ENCODE results near the gene C6orf62. TPM values are rescaled to one million over a fixed set of nuclear protein-coding genes. Genes with fewer than 3 reads are reported as not detected.

The C6orf62 gene
- total RNA-seq, 1 donor from 2014 or later, result 85.0 TPM

DNA sequence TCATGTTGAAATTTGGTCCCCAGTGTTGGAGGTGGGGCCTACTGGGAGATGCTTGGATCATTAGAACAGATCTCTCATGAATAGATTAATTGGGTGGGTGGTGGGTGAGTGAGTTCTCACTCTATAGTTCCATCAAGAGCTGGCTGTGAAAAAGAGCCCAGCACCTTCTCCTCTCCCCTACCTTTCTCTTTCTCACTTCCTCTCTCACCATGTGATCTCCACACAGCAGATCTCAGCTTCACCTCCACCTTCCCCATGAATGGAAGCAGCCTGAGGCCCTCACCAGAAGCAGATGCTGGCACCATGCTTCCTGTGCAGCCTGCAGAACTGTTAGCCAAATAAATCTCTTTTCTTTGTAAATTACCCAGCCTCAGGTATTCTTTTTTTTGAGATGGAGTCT lies 42.9 kb upstream of the C6orf62 start:
- DNase-seq (ENCODE audit: low read depth, low spot score), result no peak
- H3K4me1 Mint-ChIP-seq, result peaks cover 3% of the 10 kb centered on the region
- H3K4me3 Mint-ChIP-seq, result no peak overlapping the region
- H3K9me3 Mint-ChIP-seq, result no peaks in the 10 kb centered on the region
- H3K27ac Mint-ChIP-seq (ENCODE audit: unreplicated experiment), result no peak overlapping the region
- no peaks in the 10 kb centered on the region for H3K27me3 Mint-ChIP-seq (ENCODE audit: low read depth)
- H3K36me3 Mint-ChIP-seq (ENCODE audit: low read depth), result no peaks in the 10 kb centered on the region
- TF ChIP-seq, protein P1, sequence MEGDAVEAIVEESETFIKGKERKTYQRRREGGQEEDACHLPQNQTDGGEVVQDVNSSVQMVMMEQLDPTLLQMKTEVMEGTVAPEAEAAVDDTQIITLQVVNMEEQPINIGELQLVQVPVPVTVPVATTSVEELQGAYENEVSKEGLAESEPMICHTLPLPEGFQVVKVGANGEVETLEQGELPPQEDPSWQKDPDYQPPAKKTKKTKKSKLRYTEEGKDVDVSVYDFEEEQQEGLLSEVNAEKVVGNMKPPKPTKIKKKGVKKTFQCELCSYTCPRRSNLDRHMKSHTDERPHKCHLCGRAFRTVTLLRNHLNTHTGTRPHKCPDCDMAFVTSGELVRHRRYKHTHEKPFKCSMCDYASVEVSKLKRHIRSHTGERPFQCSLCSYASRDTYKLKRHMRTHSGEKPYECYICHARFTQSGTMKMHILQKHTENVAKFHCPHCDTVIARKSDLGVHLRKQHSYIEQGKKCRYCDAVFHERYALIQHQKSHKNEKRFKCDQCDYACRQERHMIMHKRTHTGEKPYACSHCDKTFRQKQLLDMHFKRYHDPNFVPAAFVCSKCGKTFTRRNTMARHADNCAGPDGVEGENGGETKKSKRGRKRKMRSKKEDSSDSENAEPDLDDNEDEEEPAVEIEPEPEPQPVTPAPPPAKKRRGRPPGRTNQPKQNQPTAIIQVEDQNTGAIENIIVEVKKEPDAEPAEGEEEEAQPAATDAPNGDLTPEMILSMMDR (conservative IDR thresholded peaks at IDR 0.05), result no peak

DNA sequence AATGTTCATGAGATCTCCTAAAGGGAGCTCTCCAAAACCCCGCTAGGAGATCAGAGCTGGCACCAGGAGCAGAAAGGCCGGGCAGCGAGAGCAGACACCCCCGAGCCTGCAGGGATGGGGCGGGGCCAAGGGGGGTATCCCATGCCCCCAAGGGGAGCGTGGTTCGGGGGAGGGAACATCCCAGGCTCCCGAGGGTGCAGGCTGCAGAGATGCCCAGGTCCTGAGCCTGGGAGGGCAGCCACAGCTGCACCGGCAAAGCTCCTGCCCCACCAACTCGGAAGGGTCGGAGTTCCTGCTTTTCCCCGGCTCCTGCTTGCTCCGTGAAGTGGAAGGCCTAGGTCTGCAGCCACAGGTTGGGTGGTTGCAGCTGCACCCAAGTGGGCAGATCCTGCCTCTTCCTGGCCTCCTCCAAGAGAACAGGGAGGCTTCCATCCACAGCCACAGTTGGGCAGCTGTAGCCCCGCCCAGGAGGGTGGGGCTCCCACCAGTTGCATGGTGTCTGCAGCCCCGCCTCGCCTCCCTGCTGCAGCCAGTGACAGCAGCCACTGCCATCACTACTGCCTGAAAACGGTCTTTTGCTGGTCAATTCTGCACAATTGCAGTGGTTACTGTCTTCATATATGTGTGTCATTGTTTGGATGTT lies 42.4 kb upstream of the C6orf62 start:
- no peak for DNase-seq (ENCODE audit: low read depth, low spot score)
- no peaks in the 10 kb centered on the region for H3K9me3 Mint-ChIP-seq
- H3K27me3 Mint-ChIP-seq (ENCODE audit: low read depth), result no peaks in the 10 kb centered on the region
- no peak overlapping the region for H3K27ac Mint-ChIP-seq (ENCODE audit: unreplicated experiment)
- no peak overlapping the region for H3K4me3 Mint-ChIP-seq
- peaks cover 3% of the 10 kb centered on the region for H3K4me1 Mint-ChIP-seq
- TF ChIP-seq, protein P1 (conservative IDR thresholded peaks at IDR 0.05), result no peak
- H3K36me3 Mint-ChIP-seq (ENCODE audit: low read depth), result no peaks in the 10 kb centered on the region

DNA sequence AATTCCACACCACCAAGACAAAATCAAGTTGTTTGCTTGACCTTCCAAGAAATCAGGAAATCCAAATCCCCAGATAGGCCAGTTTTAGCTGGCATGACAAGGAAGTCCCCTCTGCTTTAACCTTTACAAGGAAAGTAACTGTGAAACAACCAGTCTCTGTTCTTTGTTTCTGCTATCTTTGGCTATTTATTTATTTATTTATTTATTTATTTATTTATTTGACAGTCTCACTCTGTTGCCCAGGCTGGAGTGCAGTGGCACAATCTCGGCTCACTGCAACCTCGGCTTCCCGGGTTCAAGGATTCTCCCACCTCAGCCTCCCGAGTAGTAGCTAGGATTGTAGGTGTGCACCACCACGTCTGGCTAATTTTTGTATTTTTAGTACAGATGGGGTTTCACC lies 41.3 kb upstream of the C6orf62 start:
- DNase-seq (ENCODE audit: low read depth, low spot score), result no peak
- TF ChIP-seq, protein P1 (conservative IDR thresholded peaks at IDR 0.05), result no peak
- Mint-ChIP-seq H3K36me3 (ENCODE audit: low read depth) (no peaks in the 10 kb centered on the region), H3K4me1 (peaks cover 3% of the 10 kb centered on the region), H3K9me3 (no peaks in the 10 kb centered on the region), H3K27ac (ENCODE audit: unreplicated experiment) (no peak overlapping the region), H3K4me3 (no peak overlapping the region), H3K27me3 (ENCODE audit: low read depth) (no peaks in the 10 kb centered on the region)

DNA sequence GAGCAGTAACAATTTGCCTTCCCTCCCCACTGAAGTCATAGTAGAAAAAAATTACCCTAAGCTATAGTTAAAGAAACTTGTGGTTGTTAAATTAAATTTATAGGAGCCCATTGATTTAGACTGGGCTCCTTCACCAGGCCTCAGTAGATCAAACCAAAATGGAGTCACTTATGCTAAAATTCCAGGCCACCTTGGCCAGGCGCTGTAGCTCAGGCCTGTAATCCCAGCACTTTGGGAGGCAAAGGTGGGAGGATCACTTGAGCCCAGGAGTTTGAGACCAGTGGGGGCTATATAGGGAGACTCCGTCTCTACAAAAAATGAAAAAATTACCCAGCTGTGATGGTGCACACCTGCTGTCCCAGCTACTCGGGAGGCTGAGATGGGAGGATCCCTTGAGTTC lies 40.8 kb upstream of the C6orf62 start:
- H3K4me3 Mint-ChIP-seq, result no peak overlapping the region
- no peaks in the 10 kb centered on the region for H3K36me3 Mint-ChIP-seq (ENCODE audit: low read depth)
- peaks cover 3% of the 10 kb centered on the region for H3K4me1 Mint-ChIP-seq
- no peak for DNase-seq (ENCODE audit: low read depth, low spot score)
- TF ChIP-seq, protein P1 (conservative IDR thresholded peaks at IDR 0.05), result no peak
- no peaks in the 10 kb centered on the region for H3K9me3 Mint-ChIP-seq
- H3K27ac Mint-ChIP-seq (ENCODE audit: unreplicated experiment), result no peak overlapping the region
- no peaks in the 10 kb centered on the region for H3K27me3 Mint-ChIP-seq (ENCODE audit: low read depth)

DNA sequence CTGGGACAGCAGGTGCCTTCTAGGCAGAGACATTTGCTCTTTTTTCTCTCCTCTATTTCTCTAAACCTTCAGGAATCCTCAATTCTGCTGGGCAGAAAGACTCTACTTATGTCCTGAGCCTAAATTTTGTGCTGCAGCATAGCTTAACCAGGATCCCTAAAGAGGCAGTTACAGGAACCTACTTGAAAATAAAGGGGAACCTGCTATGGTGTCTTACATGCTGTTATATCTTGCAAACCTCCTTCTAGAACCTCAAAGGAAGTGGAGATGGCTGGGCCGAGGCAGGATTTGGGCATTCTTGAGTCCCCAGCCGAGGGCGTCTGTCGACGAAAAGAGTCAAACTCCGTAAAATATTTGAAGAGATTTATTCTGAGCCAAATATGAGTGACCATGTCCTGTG lies 38.7 kb upstream of the C6orf62 start:
- no peak for DNase-seq (ENCODE audit: low read depth, low spot score)
- no peaks in the 10 kb centered on the region for H3K36me3 Mint-ChIP-seq (ENCODE audit: low read depth)
- H3K9me3 Mint-ChIP-seq, result no peaks in the 10 kb centered on the region
- H3K27ac Mint-ChIP-seq (ENCODE audit: unreplicated experiment), result no peak overlapping the region
- TF ChIP-seq, protein P1 (conservative IDR thresholded peaks at IDR 0.05), result no peak
- peaks cover 3% of the 10 kb centered on the region for H3K4me1 Mint-ChIP-seq
- no peak overlapping the region for H3K4me3 Mint-ChIP-seq
- H3K27me3 Mint-ChIP-seq (ENCODE audit: low read depth), result no peaks in the 10 kb centered on the region
